Mucosa of stomach (tissue), 1 donor: Measurements from ENCODE around the gene PDZD8.

Experiments used
- H3K27me3 ChIP-seq: one replicate; pipeline ENCODE4 v1.7.0; 2013; ENCODE audit warnings: mild to moderate bottlenecking, low read length; ENCODE audit not compliant: control insufficient read depth, insufficient read depth
- H3K36me3 ChIP-seq: one replicate; pipeline ENCODE4 v1.7.0; 2013; ENCODE audit warnings: low read length; ENCODE audit not compliant: control insufficient read depth, insufficient read depth
- H3K4me1 ChIP-seq: one replicate; pipeline ENCODE4 v1.7.0; 2013; ENCODE audit warnings: mild to moderate bottlenecking, low read length; ENCODE audit not compliant: control insufficient read depth, insufficient read depth
- H3K4me3 ChIP-seq: one replicate; pipeline ENCODE4 v1.7.0; 2013; ENCODE audit warnings: low read length
- H3K9ac ChIP-seq: one replicate; pipeline ENCODE4 v1.7.0; 2013; ENCODE audit warnings: mild to moderate bottlenecking, low read length, moderate library complexity
- H3K9me3 ChIP-seq: one replicate; pipeline ENCODE4 v1.7.0; 2013; ENCODE audit warnings: mild to moderate bottlenecking, low read length, moderate library complexity; ENCODE audit not compliant: control insufficient read depth
- donor health status: Pancreatic carcinoma.

Gene PDZD8

GRCh38 chr10:117255835-117256460 is 119.3 kb downstream of the PDZD8 start:
- Histone ChIP-seq H3K4me1 (no peaks in the 10 kb centered on the region), H3K4me3 (no peak overlapping the region), H3K9ac (no peak overlapping the region), H3K27me3 (peaks cover 14% of the 10 kb centered on the region), H3K9me3 (no peaks in the 10 kb centered on the region), H3K36me3 (no peaks in the 10 kb centered on the region)

- H3K36me3 ChIP-seq = no peaks in the 10 kb centered on the region
- H3K27me3 ChIP-seq = peaks cover 14% of the 10 kb centered on the region
- H3K9me3 ChIP-seq = no peaks in the 10 kb centered on the region
- H3K4me3 ChIP-seq = no peak overlapping the region
- H3K4me1 ChIP-seq = no peaks in the 10 kb centered on the region
- H3K9ac ChIP-seq = no peak overlapping the region
Observed at GRCh38 chr10:117254774-117255735, 120.2 kb downstream of the PDZD8 start.

- Histone ChIP-seq H3K36me3 (no peaks in the 10 kb centered on the region), H3K4me1 (no peaks in the 10 kb centered on the region), H3K27me3 (peaks cover 14% of the 10 kb centered on the region), H3K9ac (no peak overlapping the region), H3K9me3 (no peaks in the 10 kb centered on the region), H3K4me3 (no peak overlapping the region)
Observed at GRCh38 chr10:117254338-117254737, 120.9 kb downstream of the PDZD8 start.

- no peaks in the 10 kb centered on the region for H3K36me3 ChIP-seq
- no peak overlapping the region for H3K9ac ChIP-seq
- no peaks in the 10 kb centered on the region for H3K9me3 ChIP-seq
- H3K4me1 ChIP-seq = no peaks in the 10 kb centered on the region
- H3K27me3 ChIP-seq = peaks cover 16% of the 10 kb centered on the region
- no peak overlapping the region for H3K4me3 ChIP-seq
Observed at GRCh38 chr10:117253908-117254307, 121.3 kb downstream of the PDZD8 start.

- H3K27me3 ChIP-seq = peaks cover 17% of the 10 kb centered on the region
- no peaks in the 10 kb centered on the region for H3K36me3 ChIP-seq
- H3K9ac ChIP-seq = no peak overlapping the region
- no peaks in the 10 kb centered on the region for H3K9me3 ChIP-seq
- H3K4me1 ChIP-seq = no peaks in the 10 kb centered on the region
- H3K4me3 ChIP-seq = no peak overlapping the region
Observed at GRCh38 chr10:117250411-117250810, 124.8 kb downstream of the PDZD8 start.

GRCh38 chr10:117249493-117250093 is 125.6 kb downstream of the PDZD8 start:
- Histone ChIP-seq H3K4me3 (no peak overlapping the region), H3K27me3 (peaks cover 20% of the 10 kb centered on the region), H3K9ac (no peak overlapping the region), H3K4me1 (no peaks in the 10 kb centered on the region), H3K9me3 (no peaks in the 10 kb centered on the region), H3K36me3 (no peaks in the 10 kb centered on the region)

- Histone ChIP-seq H3K4me3 (no peak overlapping the region), H3K9ac (no peak overlapping the region), H3K27me3 (peaks cover 20% of the 10 kb centered on the region), H3K4me1 (no peaks in the 10 kb centered on the region), H3K36me3 (no peaks in the 10 kb centered on the region), H3K9me3 (no peaks in the 10 kb centered on the region)
Observed at GRCh38 chr10:117248750-117249465, 126.3 kb downstream of the PDZD8 start.

GRCh38 chr10:117246997-117247671 is 128.1 kb downstream of the PDZD8 start:
- Histone ChIP-seq H3K4me1 (no peaks in the 10 kb centered on the region), H3K27me3 (peaks cover 25% of the 10 kb centered on the region), H3K4me3 (no peak overlapping the region), H3K9ac (no peak overlapping the region), H3K36me3 (no peaks in the 10 kb centered on the region), H3K9me3 (no peaks in the 10 kb centered on the region)

- Histone ChIP-seq H3K27me3 (peaks cover 39% of the 10 kb centered on the region), H3K9ac (no peak overlapping the region), H3K4me1 (no peaks in the 10 kb centered on the region), H3K36me3 (no peaks in the 10 kb centered on the region), H3K9me3 (no peaks in the 10 kb centered on the region), H3K4me3 (no peak overlapping the region)
Observed at GRCh38 chr10:117242463-117242832, 132.8 kb downstream of the PDZD8 start.

- no peak overlapping the region for H3K9ac ChIP-seq
- no peaks in the 10 kb centered on the region for H3K9me3 ChIP-seq
- no peaks in the 10 kb centered on the region for H3K4me1 ChIP-seq
- H3K36me3 ChIP-seq = no peaks in the 10 kb centered on the region
- H3K27me3 ChIP-seq = peaks cover 39% of the 10 kb centered on the region
- H3K4me3 ChIP-seq = no peak overlapping the region
Observed at GRCh38 chr10:117241541-117242462, 133.4 kb downstream of the PDZD8 start.
